HCT116 (cell line): Measurements from ENCODE around the gene SLC30A7. TPM values are rescaled to one million over a fixed set of nuclear protein-coding genes. Genes with fewer than 3 reads are reported as not detected.

Experiments used
- ATAC-seq: fragments of 200-7000 bp; cut with Tn5 transposase; 2 replicates; pipeline ENCODE4 v1.9.1; 2020; ENCODE audit warnings: mild to moderate bottlenecking, moderate library complexity
- BruUV-seq: library from RNA; stranded (reverse); fragments of 400-500 nt; replicated peaks from 2 replicates; lab custom pipeline; 2021; lab: Mats Ljungman, UMichigan
- CTCF ChIA-PET: fragments of 300-600 bp; sonication (Branson Sonifier 250); formaldehyde crosslinking; loops from one replicate; lab custom pipeline; 2021; ENCODE audit warnings: antibody characterized with exemption; lab: Charles Lee
- POLR2A ChIA-PET: fragments of 300-600, 350-600 bp; sonication (Branson Sonifier 250); formaldehyde crosslinking; loops from one replicate; lab custom pipeline; 2021; ENCODE audit warnings: antibody characterized with exemption; lab: Charles Lee
- RAD21 ChIA-PET, 2 experiments: fragments of 300-600 bp; sonication (Branson Sonifier 250); formaldehyde crosslinking; loops; one replicate each; lab custom pipeline; 2023; ENCODE audit warnings: low total read pairs in 2 of 2; ENCODE audit not compliant: uncharacterized antibody in 2 of 2, unreplicated experiment in 2 of 2, low non-redundant PET in 1 of 2; lab: Charles Lee
- DNase-seq: peaks from one replicate; pipeline ENCODE4 v3.0.0-alpha.2; 2010; ENCODE audit warnings: low read depth, low spot score
- H2AFZ ChIP-seq: fragments of 200-600 bp; shearing (Covaris generic), sonication (generic); 2 replicates; pipeline ENCODE4 v1.6.1; 2017; ENCODE audit warnings: low read depth, mixed run types, mixed read lengths, antibody characterized with exemption, low read length; ENCODE audit not compliant: poor library complexity, severe bottlenecking
- H3K27ac ChIP-seq: 2 replicates; pipeline ENCODE4 v1.5.1; 2012; ENCODE audit warnings: low read depth, low read length
- H3K27me3 ChIP-seq: fragments of 200-600 bp; sonication (generic); 2 replicates; pipeline ENCODE4 v1.6.1; 2016; ENCODE audit warnings: mixed run types, low read length, mixed read lengths; ENCODE audit not compliant: insufficient read depth
- H3K36me3 ChIP-seq, 2 experiments: fragments of 200-500 bp in 1 of 2; fragments of 200-600 bp in 1 of 2; sonication (Bioruptor generic) in 1 of 2; sonication (generic) in 1 of 2; 2 replicates each; pipeline versions ENCODE4 v1.5.1 to v1.6.1; 2014 to 2016; ENCODE audit warnings: low read length in 2 of 2, inconsistent platforms in 1 of 2, mixed read lengths in 1 of 2, mixed run types in 1 of 2; ENCODE audit not compliant: insufficient read depth in 2 of 2, control insufficient read depth in 1 of 2
- H3K4me1 ChIP-seq, 2 experiments: fragments of 200-600 bp in 1 of 2; sonication (generic) in 1 of 2; 2 replicates each; pipeline versions ENCODE4 v1.5.1 to v1.6.1; 2012 to 2017; ENCODE audit warnings: low read length in 2 of 2, inconsistent platforms in 1 of 2, mild to moderate bottlenecking in 1 of 2, mixed read lengths in 1 of 2, mixed run types in 1 of 2, moderate library complexity in 1 of 2; ENCODE audit not compliant: insufficient read depth in 2 of 2, control insufficient read depth in 1 of 2
- H3K4me2 ChIP-seq: fragments of 200-600 bp; sonication (generic); 2 replicates; pipeline ENCODE4 v1.6.1; 2017; ENCODE audit warnings: mixed run types, low read length, mixed read lengths
- H3K4me3 ChIP-seq, 2 experiments: fragments of 200-600 bp in 1 of 2; sonication (generic) in 1 of 2; replicated peaks in 1 of 2; 2 replicates each; pipeline ENCODE4 v1.5.1; 2011 to 2016; ENCODE audit warnings: low read length in 2 of 2, control low read depth in 1 of 2, low read depth in 1 of 2, mild to moderate bottlenecking in 1 of 2, mixed read lengths in 1 of 2, mixed run types in 1 of 2
- H3K79me2 ChIP-seq: fragments of 200-600 bp; sonication (generic); 2 replicates; pipeline ENCODE4 v1.6.1; 2017; ENCODE audit warnings: mild to moderate bottlenecking, mixed run types, low read length, moderate library complexity, mixed read lengths; ENCODE audit not compliant: insufficient read depth
- H3K9ac ChIP-seq: fragments of 200-600 bp; sonication (generic); 2 replicates; pipeline ENCODE4 v1.6.1; 2016; ENCODE audit warnings: low read length, mixed read lengths
- H3K9me2 ChIP-seq: fragments of 200-600 bp; sonication (generic), shearing (Covaris generic); 2 replicates; pipeline ENCODE4 v1.6.1; 2017; ENCODE audit warnings: mixed run types, mild to moderate bottlenecking, moderate library complexity; ENCODE audit not compliant: insufficient read depth
- H3K9me3 ChIP-seq, 2 experiments: fragments of 200-500 bp in 1 of 2; fragments of 200-600 bp in 1 of 2; sonication (Bioruptor generic) in 1 of 2; sonication (generic) in 1 of 2; 2 replicates each; pipeline ENCODE4 v1.6.1; 2014 to 2017; ENCODE audit warnings: low read length in 2 of 2, mixed read lengths in 2 of 2, inconsistent platforms in 1 of 2, low read depth in 1 of 2, mild to moderate bottlenecking in 1 of 2, mixed run types in 1 of 2, moderate library complexity in 1 of 2; ENCODE audit not compliant: control insufficient read depth in 1 of 2, insufficient read depth in 1 of 2
- H4K20me1 ChIP-seq: fragments of 200-600 bp; sonication (generic), shearing (Covaris generic); 2 replicates; pipeline ENCODE4 v1.6.1; 2017; ENCODE audit warnings: mixed run types, mild to moderate bottlenecking, moderate library complexity; ENCODE audit not compliant: insufficient read depth
- ATF3 ChIP-seq: IDR thresholded peaks from 2 replicates; pipeline ENCODE4 v1.6.1; 2012
- CBX3 ChIP-seq: IDR thresholded peaks from 2 replicates; pipeline ENCODE4 v1.6.1; 2012; ENCODE audit warnings: low read depth
- MAX ChIP-seq: IDR thresholded peaks from 2 replicates; pipeline ENCODE4 v1.6.1; 2012
- POLR2A ChIP-seq: IDR thresholded peaks from 2 replicates; pipeline ENCODE4 v1.7.0; 2011; ENCODE audit warnings: borderline replicate concordance; ENCODE audit not compliant: insufficient read depth, insufficient read length; ENCODE audit errors: extremely low read depth
- POLR2AphosphoS5 ChIP-seq: IDR thresholded peaks from 2 replicates; pipeline ENCODE4 v1.6.1; 2011; ENCODE audit warnings: mild to moderate bottlenecking, low read depth, low read length, moderate library complexity
- REST ChIP-seq: IDR thresholded peaks from 2 replicates; pipeline ENCODE4 v1.6.1; 2012; ENCODE audit warnings: low read depth
- SIN3A ChIP-seq: IDR thresholded peaks from 2 replicates; pipeline ENCODE4 v1.6.1; 2012; ENCODE audit warnings: low read depth
- TCF7L2 ChIP-seq: IDR thresholded peaks from 2 replicates; pipeline ENCODE4 v1.7.0; 2011; ENCODE audit warnings: borderline replicate concordance, inconsistent platforms; ENCODE audit not compliant: insufficient read depth, insufficient read length; ENCODE audit errors: extremely low read depth
- YY1 ChIP-seq: IDR thresholded peaks from 2 replicates; pipeline ENCODE4 v1.6.1; 2011; ENCODE audit warnings: low read length, low read depth, moderate library complexity, mild to moderate bottlenecking; ENCODE audit not compliant: insufficient replicate concordance; ENCODE audit errors: extremely low read depth
- ZFX ChIP-seq: fragments of 450-650 bp; IDR thresholded peaks from 2 replicates; pipeline ENCODE4 v1.6.1; 2017
- intact Hi-C: fragments of 100-400 bp; cut with micrococcal nuclease; formaldehyde crosslinking; loops from 2 replicates; pipeline ENCODE4 v1.10.0; 2022
- total RNA-seq: library from RNA; stranded (reverse); gene quantifications from one replicate; pipeline ENCODE4 v1.2.1, GENCODE V29; 2021; ENCODE audit not compliant: unreplicated experiment

The SLC30A7 gene
- total RNA-seq, 1 experiment from 2014 or later: 23.3 TPM

- Histone ChIP-seq H3K4me2 (peak within 1 kb of the TSS; percentile 81), H3K4me1 (peaks cover 4 to 12% of the 10 kb centered on the region in 2 experiments; a peak in 3 of 4 replicates), H3K9me3 (no peaks in the 10 kb centered on the region), H3K9ac (peak within 1 kb of the TSS; percentile 76), H3K4me3 (peak within 1 kb of the TSS; percentile 89 to 92), H3K9me2 (no peaks in the 10 kb centered on the region), H3K27ac (peak within 1 kb of the TSS; percentile 49), H3K36me3 (peaks cover 0 to under 1% of the 10 kb centered on the region in 2 experiments; a peak in 1 of 4 replicates), H2AFZ (peak within 1 kb of the TSS; percentile 28), H3K79me2 (peaks cover 64% of the 10 kb centered on the region), H3K27me3 (no peaks in the 10 kb centered on the region), H4K20me1 (no peaks in the 10 kb centered on the region)
- ATAC-seq: peak; percentile 91
- DNase-seq: peak; percentile 82
- TSS peak; percentile 66 for BruUV-seq
- intact Hi-C loops: loop anchor here (10.0 kb wide), 2 partner anchors 209 to 259 kb away; partner anchors contain the start of gene S1PR1
- CTCF ChIA-PET: no interaction called here
- POLR2A ChIA-PET: interaction anchor here (0.5 to 1.4 kb wide), 2 partner anchors 9 to 700 kb away, joined by 3 read pairs; no protein-coding TSS in a partner anchor
- peak; percentile 81 for TF ChIP-seq POLR2A
- peak; percentile 69 for TF ChIP-seq TCF7L2
- TF ChIP-seq MAX: peak; percentile 97
- TF ChIP-seq ATF3: no peak
- TF ChIP-seq YY1: peak; percentile 35
- TF ChIP-seq ZFX: peak; percentile 91
- TF ChIP-seq CBX3: 0 out of 2 replicates have a peak, but pooled peaks have one; percentile 26
- TF ChIP-seq POLR2AphosphoS5: peak; percentile 91
- TF ChIP-seq REST: no peak
- peak; percentile 81 for TF ChIP-seq SIN3A
- RAD21 ChIA-PET: no interaction called here
These were observed 130.0 kb downstream of the SLC30A7 start, which contains the start of gene DPH5 for GRCh38 chr1:101025657-101026429. TSS of gene DPH5 (minus strand) at chr1:101025784. CDS start at chr1:101025443, 341 bp downstream.
